ENCODE measurements around the gene GPS2. TPM values are rescaled to one million over a fixed set of nuclear protein-coding genes. Genes with fewer than 3 reads are reported as not detected.
A peak's percentile ranks its signal among the peaks of the same experiment; 100 is the strongest.

GPS2 gene
- total RNA-seq, 1 donor from 2014 or later: 51.1 TPM

DNA sequence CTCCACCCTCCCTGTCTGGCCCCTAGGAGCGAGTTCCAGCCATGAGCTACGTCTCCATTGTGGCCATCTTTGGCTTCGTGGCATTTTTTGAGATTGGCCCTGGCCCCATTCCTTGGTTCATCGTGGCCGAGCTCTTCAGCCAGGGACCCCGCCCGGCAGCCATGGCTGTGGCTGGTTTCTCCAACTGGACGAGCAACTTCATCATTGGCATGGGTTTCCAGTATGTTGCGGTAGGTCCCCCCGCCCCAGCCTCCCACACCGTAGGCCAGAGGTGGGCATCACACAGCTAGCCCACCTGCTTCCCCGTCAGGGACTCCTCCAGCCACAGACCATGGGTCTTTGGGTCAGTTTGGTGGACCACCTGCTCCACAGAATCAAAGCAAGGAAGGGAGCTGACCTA is 29.5 kb downstream of the GPS2 start:
- Histone ChIP-seq H3K27me3 (no peaks in the 10 kb centered on the region), H3K4me3 (no peak overlapping the region), H3K4me1 (peaks cover 23% of the 10 kb centered on the region), H3K9me3 (no peaks in the 10 kb centered on the region), H3K27ac (no peak overlapping the region), H3K36me3 (no peaks in the 10 kb centered on the region)
- TF ChIP-seq POLR2AphosphoS5 (IDR thresholded peaks at IDR 0.05; ENCODE audit: insufficient read depth in 1 of 2, low read depth in 1 of 2): no peak
- DNase-seq (ENCODE audit: extremely low spot score in 2 of 2): no peak
- intact Hi-C loops (cut with DNase I): no loop called here

DNA sequence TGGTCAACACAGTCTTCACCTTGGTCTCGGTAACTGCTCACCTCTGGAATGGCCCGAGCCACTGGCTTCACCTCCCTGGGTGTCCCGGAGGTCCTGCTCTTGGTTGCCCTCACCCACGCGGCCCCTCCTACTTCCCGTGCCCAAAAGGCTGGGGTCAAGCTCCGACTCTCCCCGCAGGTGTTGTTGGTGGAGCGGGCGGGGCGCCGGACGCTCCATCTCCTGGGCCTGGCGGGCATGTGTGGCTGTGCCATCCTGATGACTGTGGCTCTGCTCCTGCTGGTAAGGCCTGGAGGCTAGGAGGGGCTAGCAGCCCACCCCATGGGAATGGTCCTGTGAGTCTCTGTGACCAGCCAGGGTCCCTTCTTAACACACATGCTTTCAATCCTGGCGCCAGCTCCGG is 30.2 kb downstream of the GPS2 start:
- Histone ChIP-seq H3K27me3 (no peaks in the 10 kb centered on the region), H3K36me3 (no peaks in the 10 kb centered on the region), H3K9me3 (no peaks in the 10 kb centered on the region), H3K27ac (no peak overlapping the region), H3K4me1 (peaks cover 24% of the 10 kb centered on the region), H3K4me3 (no peak overlapping the region)
- TF ChIP-seq POLR2A (IDR thresholded peaks at IDR 0.05) (no peak), POLR2AphosphoS5 (IDR thresholded peaks at IDR 0.05; ENCODE audit: insufficient read depth in 1 of 2, low read depth in 1 of 2) (no peak)
- TF ChIP-seq, protein P1, sequence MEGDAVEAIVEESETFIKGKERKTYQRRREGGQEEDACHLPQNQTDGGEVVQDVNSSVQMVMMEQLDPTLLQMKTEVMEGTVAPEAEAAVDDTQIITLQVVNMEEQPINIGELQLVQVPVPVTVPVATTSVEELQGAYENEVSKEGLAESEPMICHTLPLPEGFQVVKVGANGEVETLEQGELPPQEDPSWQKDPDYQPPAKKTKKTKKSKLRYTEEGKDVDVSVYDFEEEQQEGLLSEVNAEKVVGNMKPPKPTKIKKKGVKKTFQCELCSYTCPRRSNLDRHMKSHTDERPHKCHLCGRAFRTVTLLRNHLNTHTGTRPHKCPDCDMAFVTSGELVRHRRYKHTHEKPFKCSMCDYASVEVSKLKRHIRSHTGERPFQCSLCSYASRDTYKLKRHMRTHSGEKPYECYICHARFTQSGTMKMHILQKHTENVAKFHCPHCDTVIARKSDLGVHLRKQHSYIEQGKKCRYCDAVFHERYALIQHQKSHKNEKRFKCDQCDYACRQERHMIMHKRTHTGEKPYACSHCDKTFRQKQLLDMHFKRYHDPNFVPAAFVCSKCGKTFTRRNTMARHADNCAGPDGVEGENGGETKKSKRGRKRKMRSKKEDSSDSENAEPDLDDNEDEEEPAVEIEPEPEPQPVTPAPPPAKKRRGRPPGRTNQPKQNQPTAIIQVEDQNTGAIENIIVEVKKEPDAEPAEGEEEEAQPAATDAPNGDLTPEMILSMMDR (IDR thresholded peaks at IDR 0.05): no peak
- DNase-seq (ENCODE audit: extremely low spot score in 2 of 2): no peak
- intact Hi-C loops (cut with DNase I): no loop called here

DNA sequence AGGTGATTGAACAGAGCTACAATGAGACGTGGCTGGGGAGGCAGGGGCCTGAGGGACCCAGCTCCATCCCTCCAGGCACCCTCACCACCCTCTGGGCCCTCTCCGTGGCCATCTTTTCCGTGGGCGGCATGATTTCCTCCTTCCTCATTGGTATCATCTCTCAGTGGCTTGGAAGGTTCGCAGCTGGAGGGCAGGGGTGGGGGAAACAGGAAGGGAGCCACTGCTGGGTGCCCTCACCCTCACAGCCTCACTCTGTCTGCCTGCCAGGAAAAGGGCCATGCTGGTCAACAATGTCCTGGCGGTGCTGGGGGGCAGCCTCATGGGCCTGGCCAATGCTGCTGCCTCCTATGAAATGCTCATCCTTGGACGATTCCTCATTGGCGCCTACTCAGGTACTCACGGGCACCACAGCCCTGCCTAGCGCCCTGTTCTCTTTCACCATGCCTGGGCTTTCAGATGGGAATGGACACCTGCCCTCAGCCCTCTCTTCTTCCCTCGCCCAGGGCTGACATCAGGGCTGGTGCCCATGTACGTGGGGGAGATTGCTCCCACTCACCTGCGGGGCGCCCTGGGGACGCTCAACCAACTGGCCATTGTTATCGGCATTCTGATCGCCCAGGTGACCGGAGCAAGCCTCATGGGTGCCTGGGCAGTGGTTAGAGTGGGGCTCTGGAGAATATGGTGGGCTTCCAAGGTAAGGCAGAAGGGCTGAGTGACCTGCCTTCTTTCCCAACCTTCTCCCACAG is 31.5 kb downstream of the GPS2 start:
- H3K4me1 ChIP-seq: peaks cover 24% of the 10 kb centered on the region
- no peaks in the 10 kb centered on the region for H3K36me3 ChIP-seq
- no peak for DNase-seq (ENCODE audit: extremely low spot score in 2 of 2)
- intact Hi-C loops (cut with DNase I): no loop called here
- H3K27me3 ChIP-seq: no peaks in the 10 kb centered on the region
- no peak overlapping the region for H3K4me3 ChIP-seq
- no peak overlapping the region for H3K27ac ChIP-seq
- TF ChIP-seq POLR2A (IDR thresholded peaks at IDR 0.05) (no peak), POLR2AphosphoS5 (IDR thresholded peaks at IDR 0.05; ENCODE audit: insufficient read depth in 1 of 2, low read depth in 1 of 2) (no peak)
- TF ChIP-seq, protein P1 (IDR thresholded peaks at IDR 0.05): no peak
- H3K9me3 ChIP-seq: no peaks in the 10 kb centered on the region

DNA sequence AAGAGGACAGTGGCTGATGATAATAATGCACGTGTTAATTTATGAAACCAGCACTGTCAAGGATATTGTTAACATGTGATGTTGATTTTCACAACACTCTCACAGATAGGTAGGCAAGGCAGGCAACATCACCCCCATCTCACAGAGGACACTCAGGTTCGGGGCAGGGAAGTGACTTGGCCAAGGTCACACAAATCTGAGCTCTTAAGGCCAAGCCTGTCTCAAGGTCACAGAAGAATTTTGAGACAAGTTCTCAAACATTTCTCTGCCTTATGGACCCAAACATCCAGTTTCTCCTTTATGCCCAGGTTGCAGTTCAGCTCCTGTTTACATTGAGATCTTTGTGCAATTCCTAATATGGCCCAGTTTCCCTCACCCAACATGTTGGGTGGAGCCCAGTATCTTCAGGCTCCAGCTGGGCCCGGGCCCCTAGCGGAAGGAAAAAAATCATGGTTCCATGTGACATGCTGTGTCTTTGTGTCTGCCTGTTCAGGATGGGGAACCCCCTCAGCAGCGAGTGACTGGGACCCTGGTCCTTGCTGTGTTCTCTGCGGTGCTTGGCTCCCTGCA is 32.3 kb downstream of the GPS2 start:
- peaks cover 24% of the 10 kb centered on the region for H3K4me1 ChIP-seq
- no peaks in the 10 kb centered on the region for H3K9me3 ChIP-seq
- TF ChIP-seq POLR2A (IDR thresholded peaks at IDR 0.05) (no peak), POLR2AphosphoS5 (IDR thresholded peaks at IDR 0.05; ENCODE audit: insufficient read depth in 1 of 2, low read depth in 1 of 2) (no peak)
- TF ChIP-seq, protein P1 (IDR thresholded peaks at IDR 0.05): no peak
- H3K27ac ChIP-seq: peak overlapping the region; percentile 52
- intact Hi-C loops (cut with DNase I): no loop called here
- DNase-seq (ENCODE audit: extremely low spot score in 2 of 2): no peak
- peak overlapping the region; percentile 43 for H3K4me3 ChIP-seq
- no peaks in the 10 kb centered on the region for H3K27me3 ChIP-seq
- H3K36me3 ChIP-seq: no peaks in the 10 kb centered on the region

DNA sequence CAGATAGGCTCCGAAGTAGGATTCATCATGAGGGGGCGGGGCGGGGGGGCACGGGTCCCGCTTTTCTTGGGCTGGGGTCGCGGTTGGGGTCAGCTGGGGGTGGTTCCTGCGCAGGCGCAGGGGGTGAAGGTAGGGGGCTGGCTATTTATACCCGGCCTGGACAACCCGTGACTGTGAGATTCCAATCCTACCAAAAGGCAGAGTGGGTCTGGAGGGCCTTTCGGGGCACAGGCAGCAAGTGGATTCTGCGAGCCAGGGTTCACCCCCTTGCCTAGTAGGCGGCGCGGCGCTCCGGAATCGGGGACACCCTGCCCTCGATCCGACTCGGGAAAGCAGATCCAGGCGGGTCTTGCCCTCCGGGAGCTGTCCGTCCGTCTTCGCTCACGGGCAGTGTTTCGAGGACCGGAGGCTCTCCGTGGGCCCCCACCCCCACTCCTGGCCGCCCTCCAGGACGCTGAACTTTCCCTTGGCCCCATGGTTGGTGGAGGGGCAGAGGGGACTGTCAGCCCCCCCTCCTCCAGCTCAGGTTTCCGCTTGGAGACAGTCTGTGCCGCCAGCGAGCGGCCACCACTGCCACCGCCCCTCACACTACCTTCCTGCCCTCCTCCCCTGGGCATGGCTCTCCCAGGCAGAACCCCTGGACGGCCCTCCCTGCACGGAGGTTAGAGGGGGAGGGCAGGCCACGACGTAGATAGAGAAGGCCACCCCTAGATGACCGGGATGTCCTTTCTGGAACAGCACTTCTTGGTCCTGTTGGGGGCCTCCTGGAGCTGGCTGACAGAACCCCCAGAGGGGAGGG is 33.0 kb downstream of the GPS2 start:
- Histone ChIP-seq H3K4me1 (peaks cover 24% of the 10 kb centered on the region), H3K9me3 (no peaks in the 10 kb centered on the region), H3K4me3 (peak overlapping the region; percentile 43), H3K27me3 (no peaks in the 10 kb centered on the region), H3K27ac (peak overlapping the region; percentile 52), H3K36me3 (no peaks in the 10 kb centered on the region)
- DNase-seq (ENCODE audit: extremely low spot score in 2 of 2): no peak
- intact Hi-C loops (cut with DNase I): loop anchor here (2.0 kb wide), 1 partner anchor 15 kb away; no protein-coding TSS in a partner anchor
- TF ChIP-seq, protein P1 (IDR thresholded peaks at IDR 0.05): no peak
- peak in 1 of 2 donors; percentile 23 for TF ChIP-seq POLR2AphosphoS5 (IDR thresholded peaks at IDR 0.05; ENCODE audit: insufficient read depth in 1 of 2, low read depth in 1 of 2)

Measured in vagina (tissue), 2 donors.